ENCODE data around the gene THAP3. TPM values are rescaled to one million over a fixed set of nuclear protein-coding genes. Genes with fewer than 3 reads are reported as not detected.

Gene THAP3
- total RNA-seq, 4 donors from 2014 or later: 7.5 to 21.0 (median 13.2) TPM

- Histone ChIP-seq H3K36me3 (peaks cover 0 to 8% (median 0%) of the 10 kb centered on the region in 4 donors), H3K4me3 (no peak overlapping the region), H3K4me1 (no peaks in the 10 kb centered on the region), H3K27me3 (no peaks in the 10 kb centered on the region), H3K27ac (no peak overlapping the region), H3K9me3 (no peaks in the 10 kb centered on the region)
- no peak for DNase-seq
- in situ Hi-C loops (cut with MboI; ENCODE audit: low pct_ligation_motif_present in 1 of 4, low pct_unique_long_range_greater_than_20kb in 1 of 4, low sequenced_read_pairs in 3 of 4): no loop called here
- no peak for TF ChIP-seq CTCF (IDR thresholded peaks at IDR 0.05)
- TF ChIP-seq POLR2AphosphoS5 (IDR thresholded peaks at IDR 0.05): no peak
- no peak for TF ChIP-seq POLR2A (IDR thresholded peaks at IDR 0.05)
- no peak for TF ChIP-seq EP300 (IDR thresholded peaks at IDR 0.05; ENCODE audit: low read depth)
- intact Hi-C loops (cut with DNase I; ENCODE audit: low total_unique reads): no loop called here
- 71 to 88% methylated on average over 1 to 2 of the region's 2 CpGs for WGBS, 2 donors (ENCODE audit: low coverage in 1 of 2)
These were observed 47.9 kb downstream of the THAP3 start for GRCh38 chr1:6672558-6672957.

- Histone ChIP-seq H3K36me3 (peaks cover 0 to 8% (median 0%) of the 10 kb centered on the region in 4 donors), H3K27me3 (no peaks in the 10 kb centered on the region), H3K9me3 (no peaks in the 10 kb centered on the region), H3K27ac (no peak overlapping the region), H3K4me3 (no peak overlapping the region), H3K4me1 (no peaks in the 10 kb centered on the region)
- TF ChIP-seq EP300 (IDR thresholded peaks at IDR 0.05; ENCODE audit: low read depth) (no peak), POLR2A (IDR thresholded peaks at IDR 0.05) (no peak)
- in situ Hi-C loops (cut with MboI; ENCODE audit: low pct_ligation_motif_present in 1 of 4, low pct_unique_long_range_greater_than_20kb in 1 of 4, low sequenced_read_pairs in 3 of 4): no loop called here
- intact Hi-C loops (cut with DNase I; ENCODE audit: low total_unique reads): no loop called here
- WGBS, 2 donors (ENCODE audit: low coverage in 1 of 2): 88 to 91% methylated on average over 4 to 5 of the region's 5 CpGs
- no peak for DNase-seq
These were observed 49.2 kb downstream of the THAP3 start for GRCh38 chr1:6673816-6674398.

DNA sequence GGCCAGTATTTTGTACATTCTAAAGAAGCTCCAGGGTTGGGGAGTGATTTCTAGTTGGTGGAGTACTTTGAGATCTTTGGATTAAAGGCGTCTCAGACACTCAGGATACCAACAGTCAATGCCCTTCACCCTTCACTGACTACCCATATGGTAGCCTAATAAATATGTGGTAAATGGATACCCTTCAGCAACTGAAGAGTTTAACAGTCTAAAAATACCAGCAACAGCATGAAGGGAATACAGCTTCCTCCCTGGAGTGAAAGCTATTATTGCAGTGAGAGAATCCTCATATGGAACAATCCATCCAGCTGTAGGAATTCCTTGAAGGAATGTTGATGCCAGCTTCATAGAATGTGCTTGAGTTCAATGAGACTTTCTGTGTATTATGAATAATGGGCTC is 50.1 kb downstream of the THAP3 start:
- no peaks in the 10 kb centered on the region for H3K27me3 ChIP-seq
- in situ Hi-C loops (cut with MboI; ENCODE audit: low pct_ligation_motif_present in 1 of 4, low pct_unique_long_range_greater_than_20kb in 1 of 4, low sequenced_read_pairs in 3 of 4): no loop called here
- TF ChIP-seq POLR2A (IDR thresholded peaks at IDR 0.05) (no peak), CTCF (IDR thresholded peaks at IDR 0.05) (no peak), POLR2AphosphoS5 (IDR thresholded peaks at IDR 0.05) (no peak), EP300 (IDR thresholded peaks at IDR 0.05; ENCODE audit: low read depth) (no peak)
- DNase-seq: no peak
- 96% methylated on average over 1 of the region's 1 CpG; no CpG with 5 or more reads in 1 of the 2 donors for WGBS, 2 donors (ENCODE audit: low coverage in 1 of 2)
- H3K27ac ChIP-seq: no peak overlapping the region
- peaks cover 0 to 13% (median 3%) of the 10 kb centered on the region in 4 donors for H3K36me3 ChIP-seq
- intact Hi-C loops (cut with DNase I; ENCODE audit: low total_unique reads): no loop called here
- H3K9me3 ChIP-seq: no peaks in the 10 kb centered on the region
- no peak overlapping the region for H3K4me3 ChIP-seq
- no peaks in the 10 kb centered on the region for H3K4me1 ChIP-seq

DNA sequence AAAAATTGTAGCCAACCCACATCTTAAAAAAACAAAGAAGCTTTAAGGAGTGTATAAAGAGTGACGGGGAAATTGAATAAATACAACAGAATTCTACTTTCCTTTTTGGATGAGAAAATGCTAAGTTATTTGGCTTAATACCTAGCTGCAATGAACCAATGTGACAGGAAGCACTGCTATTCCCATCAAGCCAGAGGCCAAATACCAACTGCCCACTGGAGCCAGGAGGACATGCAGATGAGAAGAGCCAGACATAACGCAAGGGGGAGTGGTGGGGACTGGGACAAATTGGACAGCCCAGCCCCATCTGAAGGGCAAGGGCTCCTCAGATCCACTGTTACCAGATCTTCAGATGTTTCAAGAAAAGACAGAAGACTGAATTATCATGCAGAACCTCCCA is 51.3 kb downstream of the THAP3 start:
- peaks cover 0 to 21% (median 3%) of the 10 kb centered on the region in 4 donors for H3K36me3 ChIP-seq
- no peak overlapping the region for H3K4me3 ChIP-seq
- TF ChIP-seq POLR2A (IDR thresholded peaks at IDR 0.05): no peak
- TF ChIP-seq EP300 (IDR thresholded peaks at IDR 0.05; ENCODE audit: low read depth): no peak
- no peak for TF ChIP-seq POLR2AphosphoS5 (IDR thresholded peaks at IDR 0.05)
- TF ChIP-seq CTCF (IDR thresholded peaks at IDR 0.05): no peak
- no peak for DNase-seq
- H3K27ac ChIP-seq: no peak overlapping the region
- WGBS, 2 donors (ENCODE audit: low coverage in 1 of 2): 94 to 100% methylated on average over 2 of the region's 2 CpGs
- in situ Hi-C loops (cut with MboI; ENCODE audit: low pct_ligation_motif_present in 1 of 4, low pct_unique_long_range_greater_than_20kb in 1 of 4, low sequenced_read_pairs in 3 of 4) (no loop called here), intact Hi-C loops (cut with DNase I; ENCODE audit: low total_unique reads) (no loop called here)
- no peaks in the 10 kb centered on the region for H3K4me1 ChIP-seq
- H3K27me3 ChIP-seq: no peaks in the 10 kb centered on the region
- no peaks in the 10 kb centered on the region for H3K9me3 ChIP-seq

Other genes starting within 250 kb of the THAP3 start
- 10 to 100 TPM in 3 of 4 donors, 1 to 10 TPM in 1; 5.6 to 55.0 (median 31.0) TPM for gene ACOT7, start 231.1 kb upstream of the THAP3 start, total RNA-seq
- 10 to 100 TPM; 10.5 to 38.8 (median 25.4) TPM for gene HES2, start 204.9 kb upstream of the THAP3 start, total RNA-seq
- gene ESPN, start 200.1 kb upstream of the THAP3 start, total RNA-seq: 100 to 1,000 TPM in 3 of 4 donors, 10 to 100 TPM in 1; 40.2 to 368 (median 157) TPM
- gene TNFRSF25, start 158.7 kb upstream of the THAP3 start, total RNA-seq: 10 to 100 TPM; 38.9 to 55.3 (median 45.0) TPM
- gene PLEKHG5, start 133.2 kb upstream of the THAP3 start, total RNA-seq: 10 to 100 TPM; 17.9 to 42.7 (median 37.1) TPM
- gene NOL9, start 70.4 kb upstream of the THAP3 start, total RNA-seq: 10 to 100 TPM in 2 of 4 donors, 1 to 10 TPM in 2; 8.0 to 30.0 (median 13.8) TPM
- under 1 TPM in 1 of 4 donors, not detected in 3; 0.48 TPM for gene TAS1R1, start 69.6 kb upstream of the THAP3 start, total RNA-seq
- gene ZBTB48, start 44.9 kb upstream of the THAP3 start, total RNA-seq: 10 to 100 TPM; 18.3 to 37.7 (median 30.5) TPM
- gene KLHL21, start 22.0 kb upstream of the THAP3 start, total RNA-seq: 10 to 100 TPM; 23.6 to 67.7 (median 36.1) TPM
- gene PHF13, start 11.1 kb upstream of the THAP3 start, total RNA-seq: 10 to 100 TPM in 2 of 4 donors, 1 to 10 TPM in 2; 8.7 to 17.3 (median 10.3) TPM
- gene DNAJC11, start 76.9 kb downstream of the THAP3 start, total RNA-seq: 10 to 100 TPM; 62.1 to 80.0 (median 70.9) TPM
- 100 to 1,000 TPM in 3 of 4 donors, 10 to 100 TPM in 1; 93.8 to 268 (median 130) TPM for gene CAMTA1, start 160.6 kb downstream of the THAP3 start, total RNA-seq